Breast epithelium (tissue), 3 donors: ENCODE data around the gene AGAP3.

Experiments
- CTCF ChIP-seq, 3 donors: fragments of 450-650 bp; IDR thresholded peaks; one replicate each; pipeline ENCODE4 v1.5.1; 2016 to 2017; ENCODE audit warnings: antibody characterized with exemption in 3 of 3, mild to moderate bottlenecking in 3 of 3, moderate library complexity in 3 of 3
- POLR2A ChIP-seq: fragments of 450-650 bp; IDR thresholded peaks from one replicate; pipeline ENCODE4 v1.6.1; 2016; ENCODE audit warnings: antibody characterized with exemption, mild to moderate bottlenecking, moderate library complexity

GRCh38 chr7:151192002-151192539, 105.8 kb downstream of the AGAP3 start:
- TF ChIP-seq CTCF (IDR thresholded peaks at IDR 0.05) (no peak), POLR2A (no peak)
